Trophoblast cell (in vitro differentiated cells and primary cell): Measurements from ENCODE around the gene GALNT16.
A peak's percentile ranks its signal among the peaks of the same experiment; 100 is the strongest.

Experiments
- DNase-seq, 2 donors: peaks; one replicate each; pipeline ENCODE4 v3.0.0-alpha.2; 2016
- H2AFZ ChIP-seq: 2 replicates; pipeline ENCODE4 v1.6.1; 2013; ENCODE audit warnings: low read length, moderate library complexity, mild to moderate bottlenecking; ENCODE audit not compliant: insufficient read depth, poor library complexity
- H2AK5ac ChIP-seq: 2 replicates; pipeline ENCODE4 v1.6.1; 2013; ENCODE audit warnings: mild to moderate bottlenecking, low read length
- H2BK120ac ChIP-seq: 2 replicates; pipeline ENCODE4 v1.6.1; 2013; ENCODE audit warnings: low read length, mild to moderate bottlenecking, moderate library complexity; ENCODE audit not compliant: insufficient read depth, poor library complexity
- H2BK12ac ChIP-seq: 2 replicates; pipeline ENCODE4 v1.6.1; 2013; ENCODE audit warnings: mild to moderate bottlenecking, low read length, moderate library complexity
- H2BK5ac ChIP-seq: 2 replicates; pipeline ENCODE4 v1.6.1; 2013; ENCODE audit warnings: low read length, low read depth, moderate library complexity, mild to moderate bottlenecking; ENCODE audit not compliant: poor library complexity
- H3K14ac ChIP-seq: 2 replicates; pipeline ENCODE4 v1.6.1; 2013; ENCODE audit warnings: mild to moderate bottlenecking, low read length
- H3K18ac ChIP-seq: 2 replicates; pipeline ENCODE4 v1.6.1; 2013; ENCODE audit warnings: mild to moderate bottlenecking, low read length
- H3K23ac ChIP-seq: 2 replicates; pipeline ENCODE4 v1.6.1; 2013; ENCODE audit warnings: low read length
- H3K27ac ChIP-seq: 2 replicates; pipeline ENCODE4 v1.5.1; 2013; ENCODE audit warnings: low read depth, mild to moderate bottlenecking, inconsistent platforms, low read length, moderate library complexity
- H3K27me3 ChIP-seq: 2 replicates; pipeline ENCODE4 v1.6.1; 2013; ENCODE audit warnings: inconsistent platforms, mild to moderate bottlenecking, low read length, moderate library complexity; ENCODE audit not compliant: insufficient read depth
- H3K36me3 ChIP-seq, 2 experiments: 1 replicate in 1 of 2; 2 replicates in 1 of 2; pipeline ENCODE4 v1.6.1; 2013; ENCODE audit warnings: low read length in 2 of 2, mild to moderate bottlenecking in 2 of 2, moderate library complexity in 1 of 2; ENCODE audit not compliant: insufficient read depth in 2 of 2, control insufficient read depth in 1 of 2
- H3K4ac ChIP-seq: 2 replicates; pipeline ENCODE4 v1.6.1; 2013; ENCODE audit warnings: low read depth, mild to moderate bottlenecking, low read length, moderate library complexity
- H3K4me1 ChIP-seq, 2 experiments: 1 replicate in 1 of 2; 2 replicates in 1 of 2; pipeline ENCODE4 v1.6.1; 2013; ENCODE audit warnings: low read length in 2 of 2, mild to moderate bottlenecking in 2 of 2, moderate library complexity in 1 of 2; ENCODE audit not compliant: insufficient read depth in 2 of 2, control insufficient read depth in 1 of 2
- H3K4me2 ChIP-seq: 2 replicates; pipeline ENCODE4 v1.6.1; 2013; ENCODE audit warnings: inconsistent platforms, mild to moderate bottlenecking, low read length, moderate library complexity
- H3K4me3 ChIP-seq: 2 replicates; pipeline ENCODE4 v1.5.1; 2013; ENCODE audit warnings: mild to moderate bottlenecking, low read depth, low read length, inconsistent platforms
- H3K79me1 ChIP-seq: one replicate; pipeline ENCODE4 v1.6.1; 2013; ENCODE audit warnings: low read length
- H3K79me2 ChIP-seq: 2 replicates; pipeline ENCODE4 v1.6.1; 2013; ENCODE audit warnings: low read length, mild to moderate bottlenecking; ENCODE audit not compliant: control insufficient read depth, insufficient read depth, poor library complexity
- H3K9ac ChIP-seq: 2 replicates; pipeline ENCODE4 v1.6.1; 2013; ENCODE audit warnings: mild to moderate bottlenecking, low read length
- H3K9me3 ChIP-seq: 2 replicates; pipeline ENCODE4 v1.6.1; 2013; ENCODE audit warnings: low read depth, mild to moderate bottlenecking, control low read depth, inconsistent platforms, low read length; ENCODE audit not compliant: insufficient read depth
- H4K12ac ChIP-seq: 2 replicates; pipeline ENCODE4 v1.6.1; 2013; ENCODE audit warnings: low read depth, mild to moderate bottlenecking, low read length, moderate library complexity
- H4K8ac ChIP-seq: 2 replicates; pipeline ENCODE4 v1.6.1; 2013; ENCODE audit warnings: low read depth, mild to moderate bottlenecking, low read length, moderate library complexity
- H4K91ac ChIP-seq: one replicate; pipeline ENCODE4 v1.6.1; 2013; ENCODE audit warnings: low read depth, mild to moderate bottlenecking, low read length, moderate library complexity
- WGBS: extraction: QIAGEN DNeasy Blood & Tissue Kit; methylation state at CpG from one replicate; pipeline ENCODE4 v1.1.7; 2013; ENCODE audit warnings: missing lambda C conversion rate; ENCODE audit not compliant: insufficient read length, insufficient coverage; ENCODE audit errors: extremely low coverage; 5-methylcytosine and 5-hydroxymethylcytosine counted together

GALNT16 gene

GRCh38 chr14:69398053-69398817 lies 138.3 kb downstream of the GALNT16 start, which contains the start of the genes ERH and SLC39A9:
Gene ERH (minus strand): TSS chr14:69398299. CDS start chr14:69398233, 66 bp downstream.
Gene SLC39A9 (plus strand): TSS chr14:69398692. CDS start chr14:69399370, 678 bp downstream.
- Histone ChIP-seq H3K79me1 (peaks cover 9% of the 10 kb centered on the region), H2BK120ac (peak within 1 kb of the TSS; percentile 79), H3K14ac (peak within 1 kb of the TSS; percentile 93), H2AFZ (peak within 1 kb of the TSS; percentile 84), H3K4me1 (peaks cover 3 to 16% of the 10 kb centered on the region in 2 experiments), H3K79me2 (peaks cover 16% of the 10 kb centered on the region), H4K8ac (peak within 1 kb of the TSS; percentile 97), H3K36me3 (peaks cover 13 to 18% of the 10 kb centered on the region in 2 experiments), H3K27me3 (no peaks in the 10 kb centered on the region), H3K9ac (peak within 1 kb of the TSS; percentile 100), H3K4me3 (peak within 1 kb of the TSS; percentile 96), H2AK5ac (peak within 1 kb of the TSS; percentile 78), H4K91ac (peak within 1 kb of the TSS; percentile 92), H3K4me2 (peak within 1 kb of the TSS; percentile 84), H3K4ac (peak within 1 kb of the TSS; percentile 98), H4K12ac (peak within 1 kb of the TSS; percentile 82), H3K27ac (peak within 1 kb of the TSS; percentile 73), H3K18ac (peak within 1 kb of the TSS; percentile 96), H3K23ac (peak within 1 kb of the TSS; percentile 68), H3K9me3 (no peaks in the 10 kb centered on the region), H2BK5ac (peak within 1 kb of the TSS; percentile 85), H2BK12ac (no peak within 1 kb of the TSS)
- WGBS = no CpG with 5 or more reads among the region's 53 CpGs
- DNase-seq = peak; percentile 98 to 99

DNA sequence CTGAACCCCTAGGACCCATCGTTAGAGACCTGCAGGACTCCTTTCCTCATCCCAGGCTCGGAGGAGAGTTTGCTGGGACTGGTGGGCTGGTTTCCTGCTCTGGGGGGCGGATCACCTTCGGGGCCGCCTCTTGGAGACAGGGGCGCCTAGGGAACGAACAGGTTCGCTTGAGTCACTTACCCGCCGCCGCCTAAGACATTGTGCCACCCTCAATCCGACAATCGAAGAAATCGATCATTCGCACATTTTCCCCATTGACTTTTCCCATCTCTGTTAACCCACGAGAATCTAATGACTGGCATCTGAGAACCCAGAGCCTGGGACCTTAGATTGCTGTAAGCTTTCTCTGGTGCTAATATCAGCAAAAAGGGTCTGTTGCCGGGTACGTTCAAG lies 138.9 kb downstream of the GALNT16 start:
- Histone ChIP-seq H3K4ac (peak overlapping the region; percentile 93), H3K4me1 (peaks cover 3 to 16% of the 10 kb centered on the region in 2 experiments), H3K27ac (peak overlapping the region; percentile 49), H2BK5ac (peak overlapping the region; percentile 70), H2BK12ac (no peak overlapping the region), H3K9ac (peak overlapping the region; percentile 94), H4K12ac (peak overlapping the region; percentile 71), H3K79me2 (peaks cover 16% of the 10 kb centered on the region), H2BK120ac (peak overlapping the region; percentile 56), H2AFZ (peak overlapping the region; percentile 72), H4K91ac (peak overlapping the region; percentile 92), H3K14ac (peak overlapping the region; percentile 81), H3K4me2 (peak overlapping the region; percentile 84), H3K9me3 (no peaks in the 10 kb centered on the region), H3K4me3 (peak overlapping the region; percentile 93), H3K27me3 (no peaks in the 10 kb centered on the region), H3K18ac (peak overlapping the region; percentile 65), H3K79me1 (peaks cover 9% of the 10 kb centered on the region), H3K36me3 (peaks cover 9 to 12% of the 10 kb centered on the region in 2 experiments), H3K23ac (no peak overlapping the region), H4K8ac (peak overlapping the region; percentile 97), H2AK5ac (peak overlapping the region; percentile 71)
- DNase-seq = no peak
- WGBS = no CpG with 5 or more reads among the region's 18 CpGs

DNA sequence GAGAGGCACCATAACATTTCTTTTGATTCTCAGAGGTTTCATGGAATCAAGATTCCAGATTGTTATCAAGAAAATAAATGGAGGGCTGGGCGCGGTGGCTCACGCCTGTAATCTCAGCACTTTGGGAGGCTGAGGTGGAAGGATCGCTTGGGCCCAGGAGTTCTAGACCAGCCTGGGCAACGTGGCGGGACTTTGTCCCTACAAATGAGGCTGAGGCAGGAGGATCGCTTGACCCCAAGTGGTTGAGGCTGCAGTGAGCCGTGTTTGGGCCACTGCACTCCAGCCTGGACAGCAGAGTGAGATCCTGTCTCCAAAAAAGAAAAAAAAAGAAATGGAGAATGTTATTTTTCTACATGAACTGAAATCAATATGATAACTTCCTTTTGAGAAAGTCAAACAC lies 139.8 kb downstream of the GALNT16 start:
- Histone ChIP-seq H3K4me3 (no peak overlapping the region), H3K4me2 (peak overlapping the region; percentile 40), H3K79me1 (peaks cover 9% of the 10 kb centered on the region), H4K12ac (no peak overlapping the region), H2BK5ac (no peak overlapping the region), H3K18ac (no peak overlapping the region), H2BK120ac (no peak overlapping the region), H2AFZ (no peak overlapping the region), H2AK5ac (no peak overlapping the region), H3K27ac (no peak overlapping the region), H2BK12ac (no peak overlapping the region), H3K79me2 (peaks cover 16% of the 10 kb centered on the region), H4K91ac (no peak overlapping the region), H3K4me1 (peaks cover 3 to 16% of the 10 kb centered on the region in 2 experiments), H3K23ac (no peak overlapping the region), H3K27me3 (no peaks in the 10 kb centered on the region), H3K4ac (no peak overlapping the region), H3K9ac (no peak overlapping the region), H3K14ac (no peak overlapping the region), H4K8ac (no peak overlapping the region), H3K9me3 (no peaks in the 10 kb centered on the region), H3K36me3 (peaks cover 6 to 9% of the 10 kb centered on the region in 2 experiments)
- WGBS = no CpG with 5 or more reads among the region's 8 CpGs
- peak in 1 of 2 donors; percentile 17 for DNase-seq

DNA sequence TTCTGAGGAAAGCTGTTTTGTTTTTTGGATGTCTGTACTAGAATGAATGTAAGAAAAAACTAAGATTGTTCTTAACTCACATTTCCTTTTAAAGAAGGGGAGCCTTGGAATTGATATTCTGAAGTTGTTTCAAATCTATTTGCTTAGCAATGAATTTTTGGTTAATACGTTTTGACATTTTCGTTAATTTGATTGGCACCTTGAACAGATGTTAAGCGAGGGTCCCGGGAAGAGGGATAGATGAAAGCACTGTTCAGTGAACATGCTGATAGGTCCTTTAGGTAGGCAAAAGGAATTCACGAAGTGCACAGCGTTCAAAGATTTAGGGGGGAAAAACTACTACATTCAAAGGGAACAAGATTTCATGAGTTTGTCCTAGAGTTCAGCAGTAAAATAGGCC lies 140.2 kb downstream of the GALNT16 start:
- Histone ChIP-seq H2AFZ (no peak overlapping the region), H3K27me3 (no peaks in the 10 kb centered on the region), H4K12ac (no peak overlapping the region), H4K91ac (no peak overlapping the region), H3K23ac (no peak overlapping the region), H4K8ac (no peak overlapping the region), H3K4me1 (peaks cover 3 to 16% of the 10 kb centered on the region in 2 experiments), H3K4me3 (no peak overlapping the region), H2BK12ac (no peak overlapping the region), H2BK120ac (no peak overlapping the region), H2AK5ac (no peak overlapping the region), H3K9ac (no peak overlapping the region), H3K79me2 (peaks cover 16% of the 10 kb centered on the region), H3K18ac (no peak overlapping the region), H3K4ac (no peak overlapping the region), H3K4me2 (peak overlapping the region; percentile 39), H2BK5ac (no peak overlapping the region), H3K27ac (no peak overlapping the region), H3K9me3 (no peaks in the 10 kb centered on the region), H3K36me3 (peaks cover 2 to 5% of the 10 kb centered on the region in 2 experiments), H3K79me1 (peaks cover 9% of the 10 kb centered on the region), H3K14ac (no peak overlapping the region)
- no peak for DNase-seq
- WGBS = no CpG with 5 or more reads among the region's 6 CpGs
